Activated CD4-positive, alpha-beta T cell treated with anti-CD3 and anti-CD28 coated beads, Interleukin-2, amount 10 ng/mL, durations not matched to agents 24 days and 14 days (primary cell): ENCODE results near the gene ENO1. TPM values are rescaled to one million over a fixed set of nuclear protein-coding genes. Genes with fewer than 3 reads are reported as not detected.
A peak's percentile ranks its signal among the peaks of the same experiment; 100 is the strongest.

Experiments
- DNase-seq: peaks from one replicate; pipeline ENCODE4 v3.0.0; 2022
- H3K27ac Mint-ChIP-seq: one replicate; pipeline ENCODE4 v1.8.0; 2022; ENCODE audit warnings: mild to moderate bottlenecking, mixed read lengths
- H3K27me3 Mint-ChIP-seq: one replicate; pipeline ENCODE4 v1.8.0; 2022; ENCODE audit warnings: mixed read lengths
- H3K36me3 Mint-ChIP-seq: one replicate; pipeline ENCODE4 v1.8.0; 2022; ENCODE audit warnings: low read depth, mild to moderate bottlenecking, mixed read lengths
- H3K4me1 Mint-ChIP-seq: one replicate; pipeline ENCODE4 v1.8.0; 2021; ENCODE audit warnings: mixed read lengths
- H3K4me3 Mint-ChIP-seq: one replicate; pipeline ENCODE4 v1.8.0; 2022; ENCODE audit warnings: mild to moderate bottlenecking, moderate library complexity, mixed read lengths
- H3K9me3 Mint-ChIP-seq: one replicate; pipeline ENCODE4 v1.8.0; 2021; ENCODE audit warnings: mixed read lengths
- intact Hi-C: fragments of 100-400 bp; cut with micrococcal nuclease; formaldehyde crosslinking; loops from one replicate; pipeline ENCODE4 v1.15.1; 2023
- total RNA-seq: library from RNA; stranded (reverse); gene quantifications from 2 replicates; pipeline ENCODE4 v1.2.3, GENCODE V29; 2022

ENO1 gene
- total RNA-seq, 1 donor from 2014 or later = 3,899 TPM

DNA sequence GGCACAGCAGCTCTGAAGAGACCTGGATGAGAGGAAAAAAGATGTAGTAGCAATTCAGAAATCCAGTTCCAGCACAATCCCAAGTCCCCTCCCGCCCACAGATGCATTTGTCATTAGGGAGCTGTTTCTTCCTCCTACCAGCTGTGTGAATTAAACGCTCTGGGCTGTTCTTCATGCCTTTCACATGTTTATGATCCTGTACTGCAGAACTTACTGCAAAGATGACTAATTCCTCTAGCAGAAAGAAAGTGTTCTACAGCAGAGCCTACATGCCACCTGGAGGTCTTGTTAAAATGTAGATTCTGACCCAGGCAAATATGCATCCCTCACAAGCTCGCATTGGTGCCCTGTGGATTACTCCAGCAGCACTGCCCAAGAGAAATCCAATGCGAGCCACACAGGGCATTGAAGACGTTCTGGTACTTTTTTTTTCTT lies 6.5 kb downstream of the ENO1 start:
- H3K36me3 Mint-ChIP-seq = peaks cover 96% of the 10 kb centered on the region
- intact Hi-C loops = loop anchor here (2.0 to 5.0 kb wide), 2 partner anchors 13 to 115 kb away; no protein-coding TSS in a partner anchor
- H3K4me3 Mint-ChIP-seq = peak overlapping the region; percentile 92
- no peaks in the 10 kb centered on the region for H3K27me3 Mint-ChIP-seq
- H3K9me3 Mint-ChIP-seq = no peaks in the 10 kb centered on the region
- H3K27ac Mint-ChIP-seq = peak overlapping the region; percentile 72
- peaks cover 68% of the 10 kb centered on the region for H3K4me1 Mint-ChIP-seq
- no peak for DNase-seq

DNA sequence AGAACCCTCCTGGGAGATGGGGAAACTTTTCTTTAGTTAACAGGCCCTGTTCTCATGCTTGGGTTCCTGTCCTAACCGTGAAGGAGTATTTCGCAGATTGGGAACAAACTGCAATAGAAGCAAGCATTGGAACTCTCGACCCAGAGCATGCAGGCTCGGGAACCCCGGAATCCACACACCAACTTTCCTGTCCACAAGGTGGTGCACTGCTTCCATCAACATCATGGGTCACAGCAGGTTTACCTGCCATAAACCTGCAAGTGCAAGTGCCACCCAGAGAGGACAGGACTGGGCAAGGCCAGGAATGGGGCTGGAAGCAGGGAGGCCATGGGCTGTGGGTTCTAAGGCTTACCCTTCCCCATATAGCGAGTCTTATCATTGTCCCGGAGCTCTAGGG lies 6.9 kb downstream of the ENO1 start:
- Mint-ChIP-seq H3K27ac (peak overlapping the region; percentile 86), H3K4me3 (peak overlapping the region; percentile 92), H3K9me3 (no peaks in the 10 kb centered on the region), H3K4me1 (peaks cover 73% of the 10 kb centered on the region), H3K27me3 (no peaks in the 10 kb centered on the region), H3K36me3 (peaks cover 96% of the 10 kb centered on the region)
- peak; percentile 74 for DNase-seq
- intact Hi-C loops = loop anchor here (5.0 kb wide), 1 partner anchor 116 kb away; no protein-coding TSS in a partner anchor

DNA sequence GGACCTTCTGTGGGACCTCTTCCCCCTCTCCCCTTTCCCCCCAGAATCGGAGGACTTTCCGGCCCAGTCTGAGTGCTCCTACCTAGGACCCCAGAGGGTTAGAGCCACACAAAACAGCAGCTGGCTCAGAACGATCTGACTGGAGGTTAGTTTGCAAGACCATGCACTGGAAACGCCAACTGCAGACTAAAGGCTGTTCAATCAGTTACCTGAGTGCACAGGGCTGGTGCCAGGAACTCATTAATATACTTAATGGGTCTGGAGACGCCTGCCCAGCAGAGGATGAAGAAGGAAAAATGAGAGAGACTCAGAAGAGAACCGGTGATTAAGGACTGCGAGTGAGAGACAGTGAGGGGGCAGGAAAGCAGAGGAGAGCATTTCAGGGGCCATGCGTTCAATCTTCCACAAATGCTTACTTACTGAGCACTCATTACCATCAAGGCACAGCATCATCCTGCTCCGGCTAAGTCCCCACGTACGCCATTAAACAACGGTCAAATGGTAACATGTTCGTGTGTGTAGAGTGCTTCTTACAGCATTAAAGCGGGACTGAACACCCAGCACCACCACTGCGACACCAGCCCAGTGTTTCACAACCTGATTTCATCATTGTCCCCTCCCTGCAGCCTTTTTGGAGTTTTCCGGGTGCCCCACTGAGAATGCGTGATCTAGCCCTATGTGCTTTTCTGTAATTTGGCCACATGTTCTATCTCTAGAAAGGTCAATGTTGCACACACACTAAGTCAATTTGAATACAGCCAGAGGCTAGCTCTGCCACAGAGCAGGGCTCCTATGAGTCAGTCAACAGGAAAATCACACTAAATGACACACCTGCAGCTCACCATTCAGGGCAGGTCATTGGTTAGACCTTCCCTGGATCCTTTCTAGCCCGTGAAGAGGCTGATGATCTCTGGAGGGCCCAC lies 7.6 kb downstream of the ENO1 start:
- Mint-ChIP-seq H3K4me1 (peaks cover 75% of the 10 kb centered on the region), H3K4me3 (peak overlapping the region; percentile 92), H3K27me3 (no peaks in the 10 kb centered on the region), H3K36me3 (peaks cover 94% of the 10 kb centered on the region), H3K9me3 (no peaks in the 10 kb centered on the region), H3K27ac (peak overlapping the region; percentile 86)
- no peak for DNase-seq
- intact Hi-C loops = loop anchor here (5.0 kb wide), 1 partner anchor 116 kb away; no protein-coding TSS in a partner anchor

GRCh38 chr1:8870103-8870502 lies 8.4 kb downstream of the ENO1 start:
- intact Hi-C loops = loop anchor here (5.0 kb wide), 1 partner anchor 117 kb away; no protein-coding TSS in a partner anchor
- H3K4me3 Mint-ChIP-seq = peak overlapping the region; percentile 92
- H3K9me3 Mint-ChIP-seq = no peaks in the 10 kb centered on the region
- H3K4me1 Mint-ChIP-seq = peaks cover 70% of the 10 kb centered on the region
- no peak for DNase-seq
- H3K27me3 Mint-ChIP-seq = no peaks in the 10 kb centered on the region
- H3K27ac Mint-ChIP-seq = peak overlapping the region; percentile 86
- H3K36me3 Mint-ChIP-seq = peaks cover 93% of the 10 kb centered on the region

- no peak for DNase-seq
- Mint-ChIP-seq H3K27me3 (no peaks in the 10 kb centered on the region), H3K4me3 (peak overlapping the region; percentile 51), H3K9me3 (no peaks in the 10 kb centered on the region), H3K36me3 (peaks cover 93% of the 10 kb centered on the region), H3K4me1 (peaks cover 58% of the 10 kb centered on the region), H3K27ac (peak overlapping the region; percentile 85)
- intact Hi-C loops = no loop called here
Measured at GRCh38 chr1:8867878-8868567, 10.5 kb downstream of the ENO1 start.

DNA sequence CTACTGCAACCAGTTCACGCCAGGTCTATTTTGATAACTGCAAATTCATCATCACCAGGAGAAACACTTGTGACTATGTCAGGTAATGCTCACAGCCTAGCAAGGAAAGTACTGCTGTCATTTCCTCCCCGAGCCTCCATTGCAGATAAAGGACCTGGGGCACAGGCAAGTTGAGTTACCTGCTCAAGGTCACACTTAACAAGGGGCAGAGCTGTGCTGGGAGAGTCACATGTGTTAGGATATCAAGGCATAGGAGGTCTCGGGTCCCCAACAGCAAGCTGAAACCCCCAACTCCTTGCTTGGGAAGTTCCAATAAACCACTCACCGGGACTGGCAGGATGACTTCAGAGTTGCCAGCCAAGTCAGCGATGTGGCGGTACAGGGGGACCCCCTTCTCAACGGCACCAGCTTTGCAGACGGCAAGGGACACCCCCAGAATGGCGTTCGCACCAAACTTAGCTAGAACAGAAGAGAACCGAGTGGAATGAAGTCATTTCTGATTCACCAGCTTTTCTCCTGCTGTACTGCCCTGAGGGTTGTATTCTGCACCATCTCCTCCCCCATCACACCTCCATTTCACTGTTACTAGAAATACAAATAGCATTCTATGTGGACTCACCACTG lies 11.6 kb downstream of the ENO1 start:
- Mint-ChIP-seq H3K27me3 (no peaks in the 10 kb centered on the region), H3K9me3 (no peaks in the 10 kb centered on the region), H3K4me1 (peaks cover 56% of the 10 kb centered on the region), H3K27ac (peak overlapping the region; percentile 74), H3K36me3 (peaks cover 93% of the 10 kb centered on the region), H3K4me3 (peak overlapping the region; percentile 34)
- no peak for DNase-seq
- intact Hi-C loops = no loop called here

GRCh38 chr1:8866173-8866791 lies 12.2 kb downstream of the ENO1 start:
- H3K27me3 Mint-ChIP-seq = no peaks in the 10 kb centered on the region
- H3K4me3 Mint-ChIP-seq = peak overlapping the region; percentile 34
- peaks cover 93% of the 10 kb centered on the region for H3K36me3 Mint-ChIP-seq
- no peak for DNase-seq
- peak overlapping the region; percentile 74 for H3K27ac Mint-ChIP-seq
- H3K9me3 Mint-ChIP-seq = no peaks in the 10 kb centered on the region
- peaks cover 51% of the 10 kb centered on the region for H3K4me1 Mint-ChIP-seq
- intact Hi-C loops = no loop called here

DNA sequence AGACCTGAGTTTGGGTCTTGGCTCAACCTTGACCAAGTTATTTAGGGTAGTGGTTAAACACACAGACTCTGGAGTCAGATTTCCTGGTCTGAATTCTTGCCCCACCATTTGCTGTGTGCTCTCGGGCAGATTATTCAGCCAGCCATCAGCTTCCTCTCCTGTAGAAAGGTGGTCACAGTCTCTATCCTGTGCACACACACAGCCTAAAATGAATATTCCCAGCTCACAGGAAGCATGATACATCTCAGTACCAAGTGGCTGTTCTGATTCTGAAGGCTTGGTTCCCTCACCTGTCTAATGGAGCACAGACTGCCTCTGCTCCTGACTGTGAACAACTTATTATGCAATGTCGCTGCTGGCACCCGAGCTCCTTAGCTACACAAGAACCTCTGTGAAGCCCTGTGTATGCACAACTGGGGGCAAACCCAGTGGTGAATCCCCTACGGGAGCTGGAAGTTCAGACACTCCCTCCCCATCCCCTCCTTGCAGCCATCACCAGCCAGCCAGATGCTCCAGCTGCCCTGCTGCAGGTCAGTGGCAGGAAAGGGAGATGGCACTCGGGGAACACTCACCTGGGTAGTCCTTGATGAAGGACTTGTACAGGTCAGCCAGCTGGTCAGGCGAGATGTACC lies 13.7 kb downstream of the ENO1 start:
- Mint-ChIP-seq H3K27ac (peak overlapping the region; percentile 15), H3K36me3 (peaks cover 91% of the 10 kb centered on the region), H3K4me1 (peaks cover 46% of the 10 kb centered on the region), H3K27me3 (no peaks in the 10 kb centered on the region), H3K9me3 (no peaks in the 10 kb centered on the region), H3K4me3 (no peak overlapping the region)
- intact Hi-C loops = no loop called here
- DNase-seq = no peak

DNA sequence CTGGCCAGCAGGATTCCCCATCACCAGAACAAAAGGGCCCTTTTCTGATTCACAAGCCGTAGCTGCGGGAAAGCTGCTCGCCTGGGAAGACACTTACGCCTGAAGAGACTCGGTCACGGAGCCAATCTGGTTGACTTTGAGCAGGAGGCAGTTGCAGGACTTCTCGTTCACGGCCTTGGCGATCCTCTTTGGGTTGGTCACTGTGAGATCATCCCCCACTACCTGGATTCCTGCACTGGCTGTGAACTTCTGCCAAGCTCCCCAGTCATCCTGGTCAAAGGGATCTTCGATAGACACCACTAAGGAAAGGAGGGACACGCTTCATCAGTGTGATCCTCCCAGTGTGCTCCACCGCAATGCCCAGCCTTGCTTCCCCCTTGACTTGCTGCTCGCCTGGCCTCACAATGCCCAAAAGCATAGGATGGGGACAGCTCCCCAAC lies 14.7 kb downstream of the ENO1 start:
- Mint-ChIP-seq H3K4me3 (no peak overlapping the region), H3K9me3 (no peaks in the 10 kb centered on the region), H3K4me1 (peaks cover 40% of the 10 kb centered on the region), H3K36me3 (peaks cover 88% of the 10 kb centered on the region), H3K27ac (peak overlapping the region; percentile 42), H3K27me3 (no peaks in the 10 kb centered on the region)
- intact Hi-C loops = no loop called here
- DNase-seq = no peak

GRCh38 chr1:8863138-8863537 lies 15.3 kb downstream of the ENO1 start:
- intact Hi-C loops = no loop called here
- Mint-ChIP-seq H3K4me1 (peaks cover 45% of the 10 kb centered on the region), H3K9me3 (no peaks in the 10 kb centered on the region), H3K36me3 (peaks cover 91% of the 10 kb centered on the region), H3K4me3 (no peak overlapping the region), H3K27me3 (no peaks in the 10 kb centered on the region), H3K27ac (peak overlapping the region; percentile 42)
- DNase-seq = no peak

DNA sequence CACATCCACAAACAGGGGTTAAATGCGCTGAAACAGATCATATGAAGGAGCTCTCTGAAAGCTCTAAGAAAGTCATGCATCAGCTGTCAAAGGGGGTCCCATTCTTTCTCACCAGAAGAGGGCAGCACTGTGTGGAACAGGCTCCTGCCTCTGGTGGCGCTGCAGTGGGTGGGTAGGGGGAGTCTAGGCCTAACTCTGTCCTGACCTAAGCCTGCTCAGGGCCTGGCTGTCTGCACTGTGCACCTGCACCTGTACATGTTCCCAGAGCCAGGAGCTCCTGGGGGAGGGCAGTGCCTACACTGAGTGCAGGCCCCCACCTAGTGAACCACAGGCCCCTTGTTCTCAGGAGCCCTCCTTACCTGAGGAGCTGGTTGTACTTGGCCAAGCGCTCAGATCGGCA lies 16.0 kb downstream of the ENO1 start:
- Mint-ChIP-seq H3K36me3 (peaks cover 90% of the 10 kb centered on the region), H3K4me1 (peaks cover 41% of the 10 kb centered on the region), H3K4me3 (no peak overlapping the region), H3K27ac (peak overlapping the region; percentile 42), H3K27me3 (no peaks in the 10 kb centered on the region), H3K9me3 (no peaks in the 10 kb centered on the region)
- intact Hi-C loops = no loop called here
- peak; percentile 81 for DNase-seq

DNA sequence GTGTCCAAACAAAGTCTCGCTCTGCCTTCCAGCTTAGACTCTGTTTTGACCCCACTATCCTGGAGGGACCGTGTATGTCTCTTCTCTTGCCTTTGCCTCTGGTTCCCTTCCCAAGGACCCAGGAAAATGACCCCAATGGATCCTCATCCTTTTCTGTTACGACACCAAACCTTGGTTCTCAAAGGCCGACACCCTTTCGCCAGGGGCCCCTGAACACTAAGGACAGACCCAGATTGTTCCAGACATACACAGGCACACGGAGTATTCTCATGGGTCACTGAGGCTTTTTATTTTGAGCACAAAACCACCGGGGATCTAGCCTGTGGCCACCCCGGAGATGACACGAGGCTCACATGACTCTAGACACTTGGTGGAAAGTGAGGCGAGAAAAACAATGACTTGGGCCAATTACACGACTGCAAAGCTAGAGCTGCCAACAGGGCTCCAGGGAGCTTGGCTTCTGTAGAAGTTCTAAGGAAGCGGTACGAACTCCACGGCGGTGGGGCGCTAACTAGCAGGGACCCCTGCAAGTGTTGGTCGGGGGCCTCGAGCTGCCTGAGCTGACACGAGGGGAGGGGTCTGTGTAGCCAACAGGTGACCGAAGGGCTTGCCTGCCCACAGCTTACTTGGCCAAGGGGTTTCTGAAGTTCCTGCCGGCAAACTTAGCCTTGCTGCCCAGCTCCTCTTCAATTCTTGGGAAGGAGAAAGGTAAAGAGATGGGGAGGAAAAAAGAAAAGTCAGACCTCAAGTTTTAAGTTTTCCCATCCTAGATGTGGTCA lies 17.6 kb downstream of the ENO1 start:
- intact Hi-C loops = no loop called here
- H3K27me3 Mint-ChIP-seq = no peaks in the 10 kb centered on the region
- DNase-seq = no peak
- peak overlapping the region; percentile 71 for H3K27ac Mint-ChIP-seq
- H3K9me3 Mint-ChIP-seq = no peaks in the 10 kb centered on the region
- peaks cover 31% of the 10 kb centered on the region for H3K4me1 Mint-ChIP-seq
- H3K36me3 Mint-ChIP-seq = peaks cover 88% of the 10 kb centered on the region
- H3K4me3 Mint-ChIP-seq = no peak overlapping the region
